ENCODE results near the gene PSMC5.

GRCh38 chr17:63824362-63824761 lies 2.9 kb upstream of the PSMC5 start:
- no peak for TF ChIP-seq CTCF (IDR thresholded peaks at IDR 0.05; ENCODE audit: low read depth, low read length, missing input control)
- TF ChIP-seq GABPA (IDR thresholded peaks at IDR 0.05 in 1 of 2, conservative IDR thresholded peaks at IDR 0.05 in 1 of 2): no peak
- TF ChIP-seq SP1 (IDR thresholded peaks at IDR 0.05): no peak
- TF ChIP-seq REST (IDR thresholded peaks at IDR 0.05): no peak
- TF ChIP-seq, protein P1, sequence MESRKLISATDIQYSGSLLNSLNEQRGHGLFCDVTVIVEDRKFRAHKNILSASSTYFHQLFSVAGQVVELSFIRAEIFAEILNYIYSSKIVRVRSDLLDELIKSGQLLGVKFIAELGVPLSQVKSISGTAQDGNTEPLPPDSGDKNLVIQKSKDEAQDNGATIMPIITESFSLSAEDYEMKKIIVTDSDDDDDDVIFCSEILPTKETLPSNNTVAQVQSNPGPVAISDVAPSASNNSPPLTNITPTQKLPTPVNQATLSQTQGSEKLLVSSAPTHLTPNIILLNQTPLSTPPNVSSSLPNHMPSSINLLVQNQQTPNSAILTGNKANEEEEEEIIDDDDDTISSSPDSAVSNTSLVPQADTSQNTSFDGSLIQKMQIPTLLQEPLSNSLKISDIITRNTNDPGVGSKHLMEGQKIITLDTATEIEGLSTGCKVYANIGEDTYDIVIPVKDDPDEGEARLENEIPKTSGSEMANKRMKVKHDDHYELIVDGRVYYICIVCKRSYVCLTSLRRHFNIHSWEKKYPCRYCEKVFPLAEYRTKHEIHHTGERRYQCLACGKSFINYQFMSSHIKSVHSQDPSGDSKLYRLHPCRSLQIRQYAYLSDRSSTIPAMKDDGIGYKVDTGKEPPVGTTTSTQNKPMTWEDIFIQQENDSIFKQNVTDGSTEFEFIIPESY (IDR thresholded peaks at IDR 0.05): no peak
- no peak for TF ChIP-seq RAD21 (IDR thresholded peaks at IDR 0.05)
- TF ChIP-seq YY1 (IDR thresholded peaks at IDR 0.05): no peak
- TF ChIP-seq JUND (IDR thresholded peaks at IDR 0.05): no peak
- TF ChIP-seq FOXA1 (IDR thresholded peaks at IDR 0.05): no peak
- no peak for TF ChIP-seq MAX (IDR thresholded peaks at IDR 0.05)
- no peak for TF ChIP-seq TAF1 (conservative IDR thresholded peaks at IDR 0.05)
- TF ChIP-seq FOXA2 (IDR thresholded peaks at IDR 0.05): no peak
- no peak for TF ChIP-seq RXRA (IDR thresholded peaks at IDR 0.05)
